GM10266 (cell line): ENCODE data around the gene SLC22A23.

Experiments
- DNase-seq: peaks from one replicate; pipeline ENCODE4 v3.0.0; 2012; ENCODE audit errors: extremely low spot score
- CTCF ChIP-seq: IDR thresholded peaks from 2 replicates; pipeline ENCODE4 v1.5.1; 2012; ENCODE audit warnings: mild to moderate bottlenecking, low read depth; ENCODE audit not compliant: control insufficient read depth, insufficient read depth; ENCODE audit errors: missing control alignments

SLC22A23 gene

GRCh38 chr6:3484192-3484591 is 27.3 kb upstream of the SLC22A23 start:
- TF ChIP-seq CTCF, result no peak
- DNase-seq, result no peak

- TF ChIP-seq CTCF, result no peak
- DNase-seq, result no peak
Measured at GRCh38 chr6:3483675-3484074, 26.8 kb upstream of the SLC22A23 start.

- DNase-seq, result no peak
- no peak for TF ChIP-seq CTCF
Measured at GRCh38 chr6:3482869-3483268, 26.0 kb upstream of the SLC22A23 start.

- TF ChIP-seq CTCF, result no peak
- DNase-seq, result no peak
Measured at GRCh38 chr6:3481640-3482039, 24.8 kb upstream of the SLC22A23 start.

- no peak for TF ChIP-seq CTCF
- DNase-seq, result no peak
Measured at GRCh38 chr6:3480009-3480408, 23.2 kb upstream of the SLC22A23 start.

- DNase-seq, result no peak
- TF ChIP-seq CTCF, result no peak
Measured at GRCh38 chr6:3473773-3474172, 16.9 kb upstream of the SLC22A23 start.

GRCh38 chr6:3471711-3472110 is 14.9 kb upstream of the SLC22A23 start:
- no peak for DNase-seq
- TF ChIP-seq CTCF, result no peak
